ENCODE measurements around the gene CYP26B1.

The CYP26B1 gene

DNA sequence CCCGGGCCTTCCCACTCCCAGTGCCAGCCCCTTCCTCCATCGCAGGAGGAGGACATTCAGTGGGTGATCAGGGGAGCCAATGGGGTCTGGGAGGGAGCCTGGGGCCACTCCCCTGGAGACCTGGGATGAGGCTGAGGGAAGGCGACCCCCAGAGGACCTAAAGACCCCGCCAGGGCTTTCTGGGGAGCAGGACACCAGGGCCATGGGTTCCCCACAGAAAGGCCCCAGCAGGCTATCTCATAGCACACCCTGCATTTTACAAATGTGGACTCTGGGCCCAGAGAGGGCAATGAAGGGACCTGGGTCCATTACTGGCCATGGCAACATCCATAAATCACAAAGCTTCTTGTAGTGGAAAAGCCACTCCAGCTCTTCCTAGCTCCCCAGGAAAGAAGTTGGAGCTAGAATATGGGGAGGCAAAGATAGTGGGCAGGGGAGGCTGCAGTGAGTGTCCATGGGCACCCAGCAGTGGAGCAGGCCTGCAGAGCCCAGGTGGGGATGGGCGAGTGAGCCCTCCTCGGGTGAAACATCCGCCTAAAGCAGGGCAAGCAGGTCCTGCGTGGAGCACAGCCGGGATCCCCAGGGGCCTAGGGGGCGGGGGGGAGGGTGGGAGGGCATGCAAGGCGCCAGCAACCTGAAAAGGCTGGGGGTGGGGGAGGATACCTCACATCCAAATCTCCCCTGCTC, 13.8 kb downstream of the CYP26B1 start:
- no peak overlapping the region for H3K4me3 Mint-ChIP-seq
- H3K4me1 Mint-ChIP-seq (ENCODE audit: low read depth): no peaks in the 10 kb centered on the region
- no peak overlapping the region for H3K27ac Mint-ChIP-seq
- H3K9me3 Mint-ChIP-seq: no peaks in the 10 kb centered on the region
- H3K27me3 Mint-ChIP-seq (ENCODE audit: low read depth): no peaks in the 10 kb centered on the region
- H3K36me3 Mint-ChIP-seq (ENCODE audit: low read depth): no peaks in the 10 kb centered on the region
- no peak for DNase-seq (ENCODE audit: low spot score)

DNA sequence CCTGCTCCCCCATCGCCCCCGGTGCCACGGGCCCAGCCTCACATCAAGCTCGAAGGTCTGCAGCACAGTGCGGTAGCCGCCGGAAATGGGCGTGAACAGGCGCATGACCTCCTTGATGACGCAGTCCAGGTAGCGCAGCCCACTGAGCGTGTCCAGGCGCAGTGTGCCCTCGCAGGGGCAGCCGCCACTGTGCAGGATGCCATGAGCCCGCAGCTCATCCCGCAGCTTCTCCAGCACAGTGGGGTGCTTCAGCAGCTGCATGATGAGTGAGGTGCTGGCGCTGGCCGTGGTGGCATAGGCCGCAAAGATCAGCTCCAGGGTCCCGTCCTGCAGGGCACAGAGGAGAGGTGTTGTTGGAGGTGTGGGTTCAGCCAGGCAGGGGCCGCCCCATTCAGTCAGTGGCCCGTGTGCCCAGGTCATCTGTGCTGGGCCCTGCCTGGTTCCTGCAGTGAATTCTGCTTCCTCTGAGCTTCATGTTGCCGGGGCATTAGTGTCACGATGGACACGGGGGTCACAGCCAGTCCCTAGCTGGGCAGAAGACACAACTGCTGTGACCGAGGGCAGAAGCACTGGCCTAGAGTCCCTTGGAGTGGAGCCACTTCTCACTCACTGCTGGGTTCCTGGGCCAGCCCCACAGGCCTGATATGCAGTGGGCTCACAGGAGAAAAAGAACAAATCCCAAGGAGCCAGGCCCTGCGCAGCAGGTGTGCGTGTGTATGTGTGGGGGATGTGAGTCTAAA, 14.5 kb downstream of the CYP26B1 start:
- Mint-ChIP-seq H3K4me3 (no peak overlapping the region), H3K9me3 (no peaks in the 10 kb centered on the region), H3K27me3 (ENCODE audit: low read depth) (no peaks in the 10 kb centered on the region), H3K36me3 (ENCODE audit: low read depth) (no peaks in the 10 kb centered on the region), H3K27ac (no peak overlapping the region), H3K4me1 (ENCODE audit: low read depth) (no peaks in the 10 kb centered on the region)
- DNase-seq (ENCODE audit: low spot score): no peak

DNA sequence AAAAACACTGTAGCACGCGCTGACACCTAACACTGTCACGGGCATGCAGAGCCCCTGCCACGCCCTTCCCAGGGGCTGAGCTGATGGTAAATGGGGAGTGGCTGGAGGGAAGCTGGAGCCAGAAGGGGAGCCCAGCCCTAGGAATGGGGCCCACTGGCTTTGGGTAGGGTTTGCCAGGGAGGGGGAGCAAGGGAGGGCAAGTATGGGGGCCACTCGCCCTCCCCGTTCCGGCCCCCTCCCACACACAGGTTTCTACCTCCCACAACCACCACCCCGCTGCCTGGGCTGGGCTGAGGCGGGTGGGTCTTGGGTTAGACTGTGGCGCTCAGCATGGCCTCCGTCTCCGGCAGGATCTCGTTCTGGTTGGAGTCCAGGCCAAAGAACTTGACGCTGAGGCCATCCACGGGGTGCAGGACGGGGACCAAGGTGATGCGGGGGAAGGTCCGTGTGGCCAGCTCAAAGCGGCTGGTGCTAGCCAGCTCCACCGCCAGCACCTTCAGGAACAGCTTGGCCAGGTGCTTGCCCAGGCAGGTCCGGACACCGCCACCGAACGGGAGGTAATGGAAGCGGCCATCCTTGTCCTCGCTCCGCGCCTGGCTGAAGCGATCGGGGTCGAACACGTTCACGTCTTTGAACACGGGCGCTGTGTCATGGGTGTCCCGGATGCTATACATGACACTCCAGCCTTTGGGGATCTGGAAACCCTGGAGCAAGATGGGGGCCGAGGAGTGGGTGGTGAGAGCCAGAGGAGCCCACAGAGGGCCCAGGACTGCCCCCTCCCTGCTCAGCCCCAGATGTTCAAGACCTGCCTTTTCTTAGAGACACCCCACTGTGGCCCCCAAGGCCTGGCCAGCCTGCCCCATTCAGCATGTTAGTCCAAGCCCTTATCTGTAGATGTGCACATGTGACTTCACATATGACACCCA, 15.5 kb downstream of the CYP26B1 start:
- no peak for DNase-seq (ENCODE audit: low spot score)
- H3K36me3 Mint-ChIP-seq (ENCODE audit: low read depth): no peaks in the 10 kb centered on the region
- H3K4me3 Mint-ChIP-seq: no peak overlapping the region
- H3K9me3 Mint-ChIP-seq: no peaks in the 10 kb centered on the region
- no peaks in the 10 kb centered on the region for H3K4me1 Mint-ChIP-seq (ENCODE audit: low read depth)
- H3K27ac Mint-ChIP-seq: no peak overlapping the region
- no peaks in the 10 kb centered on the region for H3K27me3 Mint-ChIP-seq (ENCODE audit: low read depth)

DNA sequence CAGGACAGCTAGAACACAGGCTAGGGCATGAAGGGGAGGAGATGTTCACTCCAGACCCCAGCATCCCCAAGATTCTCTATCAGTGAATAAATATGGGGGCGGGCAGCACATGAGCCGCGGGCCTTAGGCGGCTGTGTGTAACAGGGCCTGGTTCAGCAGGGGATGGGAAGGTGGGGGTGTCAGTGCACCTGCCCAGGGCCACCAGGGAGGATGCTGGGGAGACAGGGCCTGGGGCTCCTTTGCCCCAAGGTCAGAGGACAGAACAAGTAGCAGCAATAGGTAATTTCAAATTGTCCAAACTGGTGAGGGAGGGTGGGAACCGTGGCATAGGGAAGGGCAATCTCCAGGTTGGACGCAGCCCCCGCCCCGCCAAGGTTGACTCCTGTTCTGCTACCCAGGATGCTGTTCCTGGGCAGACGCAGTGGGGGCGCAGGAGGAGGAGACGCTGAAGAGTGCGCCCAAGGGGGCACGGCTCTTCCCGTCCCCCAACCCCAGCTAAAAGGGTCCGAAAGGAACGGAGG, 16.2 kb downstream of the CYP26B1 start:
- no peaks in the 10 kb centered on the region for H3K36me3 Mint-ChIP-seq (ENCODE audit: low read depth)
- no peak overlapping the region for H3K4me3 Mint-ChIP-seq
- H3K27me3 Mint-ChIP-seq (ENCODE audit: low read depth): no peaks in the 10 kb centered on the region
- no peak overlapping the region for H3K27ac Mint-ChIP-seq
- no peaks in the 10 kb centered on the region for H3K4me1 Mint-ChIP-seq (ENCODE audit: low read depth)
- H3K9me3 Mint-ChIP-seq: no peaks in the 10 kb centered on the region
- DNase-seq (ENCODE audit: low spot score): no peak

DNA sequence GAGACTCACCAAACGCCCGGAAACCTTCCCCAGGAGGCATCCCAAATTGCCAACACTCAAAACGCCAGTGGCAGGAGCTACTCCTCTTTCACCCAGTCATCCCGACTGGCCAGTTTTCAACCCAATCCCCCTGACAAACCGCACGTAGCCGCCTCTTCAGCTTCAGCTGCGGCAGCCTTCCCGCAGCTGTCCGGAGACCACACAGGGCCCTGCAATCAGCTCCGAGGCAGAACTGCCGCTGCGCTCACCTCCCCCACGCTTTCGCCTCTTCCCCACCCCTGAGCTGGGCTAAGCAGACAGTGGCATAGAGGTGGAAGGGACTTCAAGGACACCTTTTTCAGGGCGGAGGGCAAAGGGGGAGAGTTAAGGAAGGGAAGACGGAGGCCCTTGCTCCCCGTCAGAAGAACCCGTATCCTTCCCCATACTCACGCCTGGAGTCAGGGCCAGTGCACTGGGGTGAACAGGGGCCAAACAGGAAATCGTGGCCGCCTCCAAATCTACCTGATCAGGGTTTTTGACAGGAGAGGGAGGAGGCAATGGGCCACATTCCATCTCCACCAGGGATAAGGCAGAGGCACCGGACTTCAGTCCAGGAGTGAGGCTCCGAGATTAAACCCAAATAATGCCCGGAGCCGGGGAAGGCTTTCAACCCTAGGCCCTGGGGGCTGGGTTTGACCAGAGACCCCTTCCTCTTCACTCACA, 16.9 kb downstream of the CYP26B1 start:
- no peaks in the 10 kb centered on the region for H3K36me3 Mint-ChIP-seq (ENCODE audit: low read depth)
- DNase-seq (ENCODE audit: low spot score): no peak
- H3K9me3 Mint-ChIP-seq: no peaks in the 10 kb centered on the region
- no peaks in the 10 kb centered on the region for H3K27me3 Mint-ChIP-seq (ENCODE audit: low read depth)
- H3K27ac Mint-ChIP-seq: no peak overlapping the region
- H3K4me3 Mint-ChIP-seq: no peak overlapping the region
- no peaks in the 10 kb centered on the region for H3K4me1 Mint-ChIP-seq (ENCODE audit: low read depth)

DNA sequence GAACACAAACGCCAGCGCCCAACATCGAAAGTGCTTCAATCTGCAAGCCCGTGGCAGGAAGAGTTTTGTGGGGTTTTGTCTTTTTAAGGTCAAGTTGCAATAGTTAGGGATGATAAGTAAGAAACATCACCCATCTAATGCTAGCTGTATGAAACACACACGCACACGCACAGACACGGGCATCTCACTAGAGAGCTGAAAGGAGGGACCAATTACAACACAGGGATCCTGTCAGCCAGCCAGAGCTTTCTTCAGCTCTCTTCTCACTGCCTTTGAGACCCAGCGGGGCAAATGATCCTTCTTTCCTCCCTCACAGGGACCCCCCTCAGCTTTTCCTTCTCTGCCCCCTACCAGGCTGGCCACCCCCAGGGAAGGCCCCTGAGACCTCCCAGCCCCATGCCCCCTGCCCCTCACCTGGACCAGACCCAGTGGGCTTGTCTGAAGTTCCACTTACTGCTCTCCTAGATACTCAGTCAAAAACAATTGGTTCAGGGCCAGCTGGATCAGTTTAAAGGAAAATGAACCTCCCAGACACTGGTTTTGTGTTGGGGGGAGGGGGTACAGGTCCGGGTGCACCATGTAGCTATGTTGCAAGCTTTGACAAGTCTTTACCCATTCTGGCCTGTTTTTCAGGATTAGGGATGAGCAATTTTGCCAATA, 17.9 kb downstream of the CYP26B1 start:
- no peak overlapping the region for H3K4me3 Mint-ChIP-seq
- no peaks in the 10 kb centered on the region for H3K9me3 Mint-ChIP-seq
- H3K27ac Mint-ChIP-seq: no peak overlapping the region
- no peaks in the 10 kb centered on the region for H3K4me1 Mint-ChIP-seq (ENCODE audit: low read depth)
- no peaks in the 10 kb centered on the region for H3K36me3 Mint-ChIP-seq (ENCODE audit: low read depth)
- no peak for DNase-seq (ENCODE audit: low spot score)
- H3K27me3 Mint-ChIP-seq (ENCODE audit: low read depth): no peaks in the 10 kb centered on the region

DNA sequence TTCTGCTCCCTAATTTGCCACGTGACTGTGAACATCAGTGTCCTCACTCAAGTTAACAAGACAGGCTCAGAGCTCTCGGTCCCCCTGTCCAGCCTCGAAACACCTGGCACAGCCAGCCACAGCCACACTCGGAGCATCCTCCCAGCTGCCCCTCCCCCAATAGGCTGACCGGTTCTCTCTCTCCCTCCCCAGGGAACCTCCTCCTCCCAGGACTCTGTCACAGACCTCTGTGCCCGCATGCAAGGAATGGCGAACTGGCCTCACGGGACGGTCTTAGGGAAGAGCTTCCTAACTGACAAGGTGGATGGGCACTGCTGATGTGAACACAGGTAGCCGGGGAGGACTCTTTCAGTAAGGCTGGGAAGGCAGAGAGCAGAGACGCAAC, 18.8 kb downstream of the CYP26B1 start:
- no peaks in the 10 kb centered on the region for H3K4me1 Mint-ChIP-seq (ENCODE audit: low read depth)
- no peaks in the 10 kb centered on the region for H3K9me3 Mint-ChIP-seq
- DNase-seq (ENCODE audit: low spot score): no peak
- H3K27me3 Mint-ChIP-seq (ENCODE audit: low read depth): no peaks in the 10 kb centered on the region
- H3K4me3 Mint-ChIP-seq: no peak overlapping the region
- no peak overlapping the region for H3K27ac Mint-ChIP-seq
- H3K36me3 Mint-ChIP-seq (ENCODE audit: low read depth): no peaks in the 10 kb centered on the region

DNA sequence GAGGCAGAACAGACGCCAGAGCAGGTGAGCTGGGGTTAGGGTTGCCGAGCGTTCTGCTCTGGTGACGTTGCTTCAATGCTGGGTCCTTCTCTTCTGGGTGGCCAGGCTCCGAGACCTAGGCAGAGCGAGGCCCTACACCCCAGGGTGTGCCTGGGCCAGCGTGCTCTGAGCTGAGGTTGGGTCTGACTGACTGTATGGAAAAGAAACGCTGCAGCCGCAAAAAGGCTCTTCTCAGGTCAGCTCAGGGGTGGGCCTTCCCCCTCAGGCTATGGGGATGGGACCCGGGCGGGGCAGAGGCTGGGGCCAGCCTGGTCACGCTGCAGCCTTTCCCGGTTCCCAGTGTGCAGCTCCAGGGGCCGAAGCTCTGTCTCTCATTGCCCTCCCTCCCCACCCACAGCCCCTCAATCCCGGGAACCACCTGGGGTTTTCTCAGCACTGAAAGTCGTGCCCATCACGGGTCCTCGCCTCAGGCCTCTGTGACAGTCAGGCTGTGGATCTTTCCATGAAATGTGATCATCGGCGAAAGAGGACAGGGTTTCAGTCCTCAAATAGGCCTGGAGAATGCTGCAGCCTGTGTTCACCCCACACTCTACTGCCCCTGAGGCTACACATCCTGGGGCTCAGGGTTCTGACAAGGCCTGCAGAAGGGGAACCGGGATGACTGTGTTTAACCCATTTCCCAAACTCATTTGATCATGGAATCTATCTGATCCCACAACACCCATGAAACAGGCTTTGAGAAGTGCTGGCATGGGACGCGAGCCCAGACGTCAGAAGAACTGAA, 19.4 kb downstream of the CYP26B1 start:
- H3K9me3 Mint-ChIP-seq: no peaks in the 10 kb centered on the region
- no peak for DNase-seq (ENCODE audit: low spot score)
- H3K27me3 Mint-ChIP-seq (ENCODE audit: low read depth): no peaks in the 10 kb centered on the region
- no peaks in the 10 kb centered on the region for H3K36me3 Mint-ChIP-seq (ENCODE audit: low read depth)
- H3K4me1 Mint-ChIP-seq (ENCODE audit: low read depth): no peaks in the 10 kb centered on the region
- no peak overlapping the region for H3K4me3 Mint-ChIP-seq
- H3K27ac Mint-ChIP-seq: no peak overlapping the region

DNA sequence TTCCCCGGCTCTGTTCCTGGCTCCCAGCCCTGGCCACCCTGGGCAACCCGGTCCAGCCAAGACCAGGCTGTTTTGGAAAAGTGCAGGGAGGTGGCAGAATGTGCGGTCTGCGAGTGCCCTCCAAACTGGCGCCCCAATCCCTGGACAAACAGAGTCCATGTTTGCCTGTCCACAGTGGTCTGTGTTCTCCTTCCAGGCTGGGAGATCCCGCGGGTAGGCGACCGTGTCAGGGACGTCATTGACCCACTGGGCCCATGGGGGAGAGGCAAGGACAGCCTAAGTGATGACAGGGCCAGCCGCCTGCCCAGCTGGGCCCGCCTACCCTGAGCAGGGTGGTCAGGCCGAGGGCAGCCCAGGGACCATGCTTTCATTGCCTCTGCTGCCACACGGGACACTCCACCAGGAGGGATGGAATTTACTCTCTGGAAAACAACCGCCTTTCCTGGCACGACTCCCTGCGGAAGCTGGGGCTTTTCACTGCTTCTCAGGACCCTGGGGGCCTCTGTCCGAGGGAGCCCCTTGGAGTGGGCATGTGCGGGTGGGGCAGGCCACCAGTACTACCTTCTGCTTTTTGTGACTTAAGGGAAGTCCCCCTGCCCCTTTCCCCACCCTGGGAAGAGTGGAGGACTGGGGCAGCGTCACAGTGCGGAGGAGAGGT, 20.1 kb downstream of the CYP26B1 start:
- H3K27me3 Mint-ChIP-seq (ENCODE audit: low read depth): no peaks in the 10 kb centered on the region
- no peak for DNase-seq (ENCODE audit: low spot score)
- H3K9me3 Mint-ChIP-seq: no peaks in the 10 kb centered on the region
- H3K4me3 Mint-ChIP-seq: no peak overlapping the region
- H3K4me1 Mint-ChIP-seq (ENCODE audit: low read depth): no peaks in the 10 kb centered on the region
- H3K27ac Mint-ChIP-seq: no peak overlapping the region
- no peaks in the 10 kb centered on the region for H3K36me3 Mint-ChIP-seq (ENCODE audit: low read depth)

DNA sequence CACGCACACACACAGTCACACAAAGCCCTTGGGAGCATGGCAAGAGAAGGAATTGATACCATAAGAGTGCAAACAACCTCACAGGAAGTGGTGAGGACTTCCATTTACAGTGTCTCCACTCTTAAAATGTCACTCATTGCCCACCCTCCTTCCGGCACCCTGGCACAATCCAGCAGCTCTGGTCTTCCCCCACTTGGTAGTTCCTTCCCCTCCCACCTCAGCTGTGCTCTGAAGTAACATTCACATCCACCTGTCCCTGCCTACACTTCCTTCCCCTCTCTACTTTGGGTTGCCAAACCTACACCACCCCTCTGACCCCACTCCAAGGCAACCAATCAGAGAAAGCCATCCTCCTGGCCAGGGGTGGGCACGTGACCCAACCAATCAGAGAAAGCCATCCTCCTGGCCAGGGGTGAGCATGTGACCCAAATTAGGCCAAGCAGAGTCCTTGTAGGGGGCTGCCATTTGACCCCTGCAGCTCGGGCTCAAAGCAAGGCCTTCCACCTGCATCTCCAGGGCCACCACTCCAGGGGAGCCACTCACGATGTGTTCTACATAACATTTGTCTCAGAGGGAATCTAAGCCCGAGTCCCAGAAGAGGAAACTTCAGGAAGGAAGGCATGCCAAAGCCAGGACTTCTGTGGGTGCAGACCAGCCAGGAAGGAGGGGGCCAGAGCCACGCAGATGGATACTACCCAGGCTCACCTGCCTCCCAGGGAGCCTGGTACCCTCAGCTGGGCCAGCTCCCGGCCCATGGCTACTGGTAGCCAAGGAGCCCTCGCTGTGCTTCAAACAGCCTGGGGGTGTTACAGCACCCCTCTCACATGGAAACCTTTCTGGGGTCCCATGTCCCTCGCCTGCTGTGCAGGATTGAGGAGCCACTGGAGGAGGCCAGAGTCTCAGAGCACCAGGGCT, 21.2 kb downstream of the CYP26B1 start:
- no peaks in the 10 kb centered on the region for H3K27me3 Mint-ChIP-seq (ENCODE audit: low read depth)
- DNase-seq (ENCODE audit: low spot score): no peak
- no peak overlapping the region for H3K27ac Mint-ChIP-seq
- H3K4me3 Mint-ChIP-seq: no peak overlapping the region
- H3K9me3 Mint-ChIP-seq: no peaks in the 10 kb centered on the region
- no peaks in the 10 kb centered on the region for H3K4me1 Mint-ChIP-seq (ENCODE audit: low read depth)
- H3K36me3 Mint-ChIP-seq (ENCODE audit: low read depth): no peaks in the 10 kb centered on the region

DNA sequence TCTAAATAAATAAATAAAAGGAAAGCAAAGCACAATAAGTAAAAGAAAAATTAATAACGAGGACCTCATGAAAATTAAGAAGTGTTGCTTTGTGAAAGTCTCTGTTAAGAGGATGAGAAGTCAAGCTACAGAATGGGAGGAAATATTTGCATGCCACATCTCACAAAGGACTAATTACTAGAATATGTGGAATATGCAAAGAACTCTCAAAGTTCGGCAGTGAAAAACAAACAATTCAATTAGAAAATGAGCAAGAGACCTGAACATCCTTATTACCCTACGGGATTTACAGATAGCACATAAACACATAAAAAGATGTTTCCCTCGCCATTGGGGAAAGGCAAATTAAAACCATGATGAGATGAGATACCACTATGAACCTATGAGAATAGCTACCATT, 23.3 kb downstream of the CYP26B1 start:
- Mint-ChIP-seq H3K4me1 (ENCODE audit: low read depth) (no peaks in the 10 kb centered on the region), H3K9me3 (no peaks in the 10 kb centered on the region), H3K27me3 (ENCODE audit: low read depth) (no peaks in the 10 kb centered on the region), H3K27ac (no peak overlapping the region), H3K36me3 (ENCODE audit: low read depth) (no peaks in the 10 kb centered on the region), H3K4me3 (no peak overlapping the region)
- DNase-seq (ENCODE audit: low spot score): no peak
